Fibroblast of villous mesenchyme (primary cell): ENCODE results near the gene NLGN1. TPM values are rescaled to one million over a fixed set of nuclear protein-coding genes. Genes with fewer than 3 reads are reported as not detected.

Source experiments
- DNase-seq: peaks from one replicate; pipeline ENCODE4 v3.0.0-alpha.2; 2010; ENCODE audit warnings: low read depth
- H3K4me3 ChIP-seq: 2 replicates; pipeline ENCODE4 v1.5.1; 2011; ENCODE audit warnings: low read depth, mild to moderate bottlenecking, low read length
- CTCF ChIP-seq: IDR thresholded peaks from 2 replicates; pipeline ENCODE4 v1.5.1; 2012; ENCODE audit warnings: low read depth, mild to moderate bottlenecking, low read length; ENCODE audit not compliant: insufficient read depth
- total RNA-seq: library from RNA; depleted of rRNA; stranded (reverse); fragments of >200 nt; gene quantifications from 2 replicates; pipeline ENCODE4 v1.2.3, GENCODE V29; 2012

Gene NLGN1
- total RNA-seq, 1 donor: 18.1 TPM

- no peak for DNase-seq
- no peak for TF ChIP-seq CTCF
- H3K4me3 ChIP-seq: no peak overlapping the region
These were observed 311.5 kb downstream of the NLGN1 start for GRCh38 chr3:173709026-173709425.

- DNase-seq: no peak
- no peak overlapping the region for H3K4me3 ChIP-seq
- TF ChIP-seq CTCF: no peak
These were observed 314.1 kb downstream of the NLGN1 start for GRCh38 chr3:173711619-173712018.

GRCh38 chr3:173719585-173719984 lies 322.0 kb downstream of the NLGN1 start:
- DNase-seq: no peak
- no peak for TF ChIP-seq CTCF

GRCh38 chr3:173725507-173725906 lies 328.0 kb downstream of the NLGN1 start:
- H3K4me3 ChIP-seq: no peak overlapping the region
- no peak for TF ChIP-seq CTCF
- DNase-seq: no peak

More at GRCh38 chr3:173719585-173719984, 322.0 kb downstream of the NLGN1 start:
- no peak overlapping the region for H3K4me3 ChIP-seq

GRCh38 chr3:173730391-173730790 lies 332.8 kb downstream of the NLGN1 start:
- TF ChIP-seq CTCF: no peak
- no peak overlapping the region for H3K4me3 ChIP-seq
- no peak for DNase-seq

GRCh38 chr3:173732237-173732636 lies 334.7 kb downstream of the NLGN1 start:
- H3K4me3 ChIP-seq: no peak overlapping the region
- DNase-seq: no peak
- TF ChIP-seq CTCF: no peak

GRCh38 chr3:173733029-173733652 lies 335.6 kb downstream of the NLGN1 start:
- DNase-seq: peak; percentile 42
- no peak overlapping the region for H3K4me3 ChIP-seq
- TF ChIP-seq CTCF: peak; percentile 50
